Astrocyte of the cerebellum (primary cell): ENCODE results near the gene ADGRB3.

ENCODE experiments used
- DNase-seq: peaks from one replicate; pipeline ENCODE4 v3.0.0-alpha.2; 2011; ENCODE audit warnings: low read depth
- H3K4me3 ChIP-seq: 2 replicates; pipeline ENCODE4 v1.5.1; 2011; ENCODE audit warnings: mild to moderate bottlenecking, low read depth, low read length, moderate library complexity
- CTCF ChIP-seq: IDR thresholded peaks from 2 replicates; pipeline ENCODE4 v1.5.1; 2012; ENCODE audit warnings: low read length, low read depth, moderate library complexity, mild to moderate bottlenecking; ENCODE audit errors: missing control alignments
- in situ Hi-C: cut with HindIII; loops from 2 replicates; pipeline ENCODE4 v1.10.0; 2017; ENCODE audit warnings: low sequenced_read_pairs

ADGRB3 gene

GRCh38 chr6:68652117-68652536 lies 17.0 kb downstream of the ADGRB3 start:
- TF ChIP-seq CTCF: no peak
- no peak for DNase-seq
- in situ Hi-C loops: no loop called here
- H3K4me3 ChIP-seq: no peak overlapping the region

- H3K4me3 ChIP-seq: no peak overlapping the region
- TF ChIP-seq CTCF: no peak
- no peak for DNase-seq
- in situ Hi-C loops: no loop called here
Observed at GRCh38 chr6:68653074-68653705, 18.1 kb downstream of the ADGRB3 start.

GRCh38 chr6:68653706-68654089 lies 18.6 kb downstream of the ADGRB3 start:
- H3K4me3 ChIP-seq: no peak overlapping the region
- TF ChIP-seq CTCF: no peak
- DNase-seq: no peak
- in situ Hi-C loops: no loop called here

GRCh38 chr6:68654134-68654533 lies 19.1 kb downstream of the ADGRB3 start:
- no peak overlapping the region for H3K4me3 ChIP-seq
- in situ Hi-C loops: no loop called here
- DNase-seq: no peak
- TF ChIP-seq CTCF: no peak

- no peak for DNase-seq
- no peak overlapping the region for H3K4me3 ChIP-seq
- TF ChIP-seq CTCF: no peak
- in situ Hi-C loops: no loop called here
Observed at GRCh38 chr6:68655028-68655427, 19.9 kb downstream of the ADGRB3 start.

- H3K4me3 ChIP-seq: no peak overlapping the region
- no peak for DNase-seq
- in situ Hi-C loops: no loop called here
- TF ChIP-seq CTCF: no peak
Observed at GRCh38 chr6:68657374-68658139, 22.5 kb downstream of the ADGRB3 start.
